PC-9 (cell line): ENCODE measurements around the gene ERVFRD-1. TPM values are rescaled to one million over a fixed set of nuclear protein-coding genes. Genes with fewer than 3 reads are reported as not detected.
A peak's percentile ranks its signal among the peaks of the same experiment; 100 is the strongest.

Experiments
- BruUV-seq: library from RNA; stranded (reverse); fragments of 400-500 nt; replicated peaks from 2 replicates; lab custom pipeline; 2021; lab: Mats Ljungman, UMichigan
- CTCF ChIA-PET: fragments of 300-600 bp; sonication (Branson Sonifier 250); formaldehyde crosslinking; loops from one replicate; lab custom pipeline; 2022; ENCODE audit warnings: antibody characterized with exemption; lab: Charles Lee
- POLR2A ChIA-PET: fragments of 300-600 bp; sonication (Branson Sonifier 250); formaldehyde crosslinking; loops from one replicate; lab custom pipeline; 2022; ENCODE audit warnings: antibody characterized with exemption; ENCODE audit not compliant: unreplicated experiment; lab: Charles Lee
- DNase-seq, 2 experiments: peaks; one replicate each; pipeline versions ENCODE4 v3.0.0 to v3.0.0-alpha.2; 2015 to 2022; ENCODE audit warnings: mixed read lengths in 1 of 2
- H2AFZ ChIP-seq: fragments of 200-600 bp; sonication (generic); 2 replicates; pipeline ENCODE4 v1.8.1; 2017; ENCODE audit warnings: antibody characterized with exemption
- H3F3A ChIP-seq: fragments of 200-600 bp; sonication (generic); 2 replicates; pipeline ENCODE4 v1.8.1; 2017; ENCODE audit warnings: antibody characterized with exemption, mild to moderate bottlenecking, low read depth; ENCODE audit not compliant: insufficient read depth
- H3K27ac ChIP-seq: fragments of 200-600 bp; sonication (generic); 2 replicates; pipeline ENCODE4 v1.6.1; 2016; ENCODE audit warnings: mixed run types
- H3K27me3 ChIP-seq: fragments of 200-600 bp; sonication (generic); 2 replicates; pipeline ENCODE4 v1.6.1; 2016; ENCODE audit warnings: low read depth, mixed run types; ENCODE audit not compliant: insufficient read depth
- H3K36me3 ChIP-seq: fragments of 200-600 bp; sonication (generic); 2 replicates; pipeline ENCODE4 v1.6.1; 2016; ENCODE audit warnings: low read depth, mixed run types
- H3K4me1 ChIP-seq: fragments of 200-600 bp; sonication (generic); replicated peaks from 2 replicates; pipeline ENCODE4 v1.6.1; 2016; ENCODE audit warnings: mixed run types; ENCODE audit not compliant: insufficient read depth
- H3K4me2 ChIP-seq: fragments of 200-600 bp; sonication (generic); 2 replicates; pipeline ENCODE4 v1.6.1; 2017; ENCODE audit warnings: mixed run types
- H3K4me3 ChIP-seq: fragments of 200-600 bp; sonication (generic); 2 replicates; pipeline ENCODE4 v1.6.1; 2016; ENCODE audit warnings: mixed run types
- H3K79me2 ChIP-seq: fragments of 200-600 bp; sonication (generic); 2 replicates; pipeline ENCODE4 v1.6.1; 2017; ENCODE audit warnings: low read depth, mixed run types
- H3K9me2 ChIP-seq: fragments of 200-600 bp; sonication (generic); 2 replicates; pipeline ENCODE4 v1.8.1; 2017; ENCODE audit warnings: mild to moderate bottlenecking; ENCODE audit not compliant: insufficient read depth
- H3K9me3 ChIP-seq: fragments of 200-600 bp; sonication (generic); 2 replicates; pipeline ENCODE4 v1.8.1; 2016; ENCODE audit warnings: low read depth; ENCODE audit not compliant: insufficient read depth
- H4K20me1 ChIP-seq: fragments of 200-600 bp; sonication (generic); 2 replicates; pipeline ENCODE4 v1.8.1; 2017; ENCODE audit not compliant: insufficient read depth
- EZH2 ChIP-seq: fragments of 200-600 bp; sonication (generic); IDR thresholded peaks from 2 replicates; pipeline ENCODE4 v1.8.0; 2017; ENCODE audit warnings: antibody characterized with exemption, low read depth
- intact Hi-C: fragments of 100-400 bp; cut with micrococcal nuclease; formaldehyde crosslinking; loops from one replicate; pipeline ENCODE4 v1.10.0; 2022; ENCODE audit not compliant: unreplicated experiment
- total RNA-seq: library from RNA; stranded (reverse); gene quantifications from 2 replicates; pipeline ENCODE4 v1.2.3, GENCODE V29; 2021
- TF ChIP-seq, protein P1 (sequence below): fragments of 200-600 bp; sonication (generic); conservative IDR thresholded peaks from 2 replicates; pipeline ENCODE4 v1.6.1; 2017; ENCODE audit warnings: mixed run types, antibody characterized with exemption, mild to moderate bottlenecking, moderate library complexity

The ERVFRD-1 gene
- total RNA-seq, 1 experiment from 2014 or later = not detected

- H2AFZ ChIP-seq = no peak overlapping the region
- H3K79me2 ChIP-seq = peaks cover 14% of the 10 kb centered on the region
- no peaks in the 10 kb centered on the region for H3K9me2 ChIP-seq
- ChIA-PET POLR2A (interaction anchor here (0.7 kb wide), 1 partner anchor 369 kb away, joined by 4 read pairs; no protein-coding TSS in a partner anchor), CTCF (no interaction called here)
- no peak overlapping the region for H3K27ac ChIP-seq
- H3K4me1 ChIP-seq = no peaks in the 10 kb centered on the region
- no peaks in the 10 kb centered on the region for H3K27me3 ChIP-seq
- no TSS peak for BruUV-seq
- no peaks in the 10 kb centered on the region for H3K9me3 ChIP-seq
- no peak for DNase-seq
- H3K36me3 ChIP-seq = no peaks in the 10 kb centered on the region
- no peaks in the 10 kb centered on the region for H4K20me1 ChIP-seq
- TF ChIP-seq EZH2 = no peak
- TF ChIP-seq, protein P1, sequence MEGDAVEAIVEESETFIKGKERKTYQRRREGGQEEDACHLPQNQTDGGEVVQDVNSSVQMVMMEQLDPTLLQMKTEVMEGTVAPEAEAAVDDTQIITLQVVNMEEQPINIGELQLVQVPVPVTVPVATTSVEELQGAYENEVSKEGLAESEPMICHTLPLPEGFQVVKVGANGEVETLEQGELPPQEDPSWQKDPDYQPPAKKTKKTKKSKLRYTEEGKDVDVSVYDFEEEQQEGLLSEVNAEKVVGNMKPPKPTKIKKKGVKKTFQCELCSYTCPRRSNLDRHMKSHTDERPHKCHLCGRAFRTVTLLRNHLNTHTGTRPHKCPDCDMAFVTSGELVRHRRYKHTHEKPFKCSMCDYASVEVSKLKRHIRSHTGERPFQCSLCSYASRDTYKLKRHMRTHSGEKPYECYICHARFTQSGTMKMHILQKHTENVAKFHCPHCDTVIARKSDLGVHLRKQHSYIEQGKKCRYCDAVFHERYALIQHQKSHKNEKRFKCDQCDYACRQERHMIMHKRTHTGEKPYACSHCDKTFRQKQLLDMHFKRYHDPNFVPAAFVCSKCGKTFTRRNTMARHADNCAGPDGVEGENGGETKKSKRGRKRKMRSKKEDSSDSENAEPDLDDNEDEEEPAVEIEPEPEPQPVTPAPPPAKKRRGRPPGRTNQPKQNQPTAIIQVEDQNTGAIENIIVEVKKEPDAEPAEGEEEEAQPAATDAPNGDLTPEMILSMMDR = no peak
- no peak overlapping the region for H3K4me3 ChIP-seq
- H3K4me2 ChIP-seq = no peak overlapping the region
- intact Hi-C loops = no loop called here
- no peaks in the 10 kb centered on the region for H3F3A ChIP-seq
Observed at GRCh38 chr6:11128608-11129007, 17.1 kb upstream of the ERVFRD-1 start.

DNA sequence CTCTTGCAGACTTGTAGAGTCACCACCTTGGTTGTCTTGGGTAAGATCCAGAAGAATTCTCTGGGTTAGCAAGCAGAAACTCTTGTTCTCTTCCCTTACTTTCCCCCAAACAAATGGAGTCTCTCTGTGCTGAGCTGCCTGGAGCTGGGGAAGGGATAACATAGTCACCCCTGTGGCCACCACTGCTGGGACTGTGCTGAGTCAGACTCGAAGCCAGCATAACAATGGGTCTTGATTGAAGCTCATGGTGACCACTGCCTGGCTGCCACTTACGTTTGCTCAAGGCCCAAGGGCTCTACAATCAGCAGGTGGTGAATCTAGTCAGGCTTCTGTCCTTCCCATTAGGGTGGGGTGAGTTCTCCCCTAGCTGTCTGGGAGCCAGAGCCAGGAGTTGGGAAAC, 15.4 kb upstream of the ERVFRD-1 start:
- Histone ChIP-seq H3K4me3 (no peak overlapping the region), H3K4me2 (no peak overlapping the region), H3K27ac (no peak overlapping the region), H3K9me2 (no peaks in the 10 kb centered on the region), H3F3A (no peaks in the 10 kb centered on the region), H3K4me1 (no peaks in the 10 kb centered on the region), H2AFZ (no peak overlapping the region), H3K9me3 (no peaks in the 10 kb centered on the region), H3K36me3 (no peaks in the 10 kb centered on the region), H3K79me2 (peaks cover 14% of the 10 kb centered on the region), H3K27me3 (no peaks in the 10 kb centered on the region), H4K20me1 (no peaks in the 10 kb centered on the region)
- ChIA-PET POLR2A (no interaction called here), CTCF (interaction anchor here (0.6 kb wide), 1 partner anchor 369 kb away, joined by 3 read pairs; no protein-coding TSS in a partner anchor)
- no TSS peak for BruUV-seq
- intact Hi-C loops = no loop called here
- TF ChIP-seq EZH2 = no peak
- TF ChIP-seq, protein P1 = no peak
- DNase-seq = peak in 1 of 2 experiments; percentile 18

- CTCF ChIA-PET = interaction anchor here (0.6 to 1.2 kb wide), 2 partner anchors 8 to 13 kb away, joined by 3 to 5 read pairs; no protein-coding TSS in a partner anchor
- H3F3A ChIP-seq = no peaks in the 10 kb centered on the region
- no peaks in the 10 kb centered on the region for H3K9me2 ChIP-seq
- intact Hi-C loops = no loop called here
- no peaks in the 10 kb centered on the region for H3K27me3 ChIP-seq
- H3K4me2 ChIP-seq = no peak overlapping the region
- peaks cover 33% of the 10 kb centered on the region for H3K79me2 ChIP-seq
- POLR2A ChIA-PET = no interaction called here
- TF ChIP-seq, protein P1 = no peak
- no peak for TF ChIP-seq EZH2
- H4K20me1 ChIP-seq = no peaks in the 10 kb centered on the region
- no TSS peak for BruUV-seq
- no peak overlapping the region for H2AFZ ChIP-seq
- DNase-seq = no peak
- peaks cover 8% of the 10 kb centered on the region for H3K4me1 ChIP-seq
- no peaks in the 10 kb centered on the region for H3K9me3 ChIP-seq
- H3K27ac ChIP-seq = no peak overlapping the region
- H3K36me3 ChIP-seq = no peaks in the 10 kb centered on the region
- H3K4me3 ChIP-seq = no peak overlapping the region
Observed at GRCh38 chr6:11123978-11124377, 12.5 kb upstream of the ERVFRD-1 start.
